ENCODE measurements around the gene CHD5.

The CHD5 gene

DNA sequence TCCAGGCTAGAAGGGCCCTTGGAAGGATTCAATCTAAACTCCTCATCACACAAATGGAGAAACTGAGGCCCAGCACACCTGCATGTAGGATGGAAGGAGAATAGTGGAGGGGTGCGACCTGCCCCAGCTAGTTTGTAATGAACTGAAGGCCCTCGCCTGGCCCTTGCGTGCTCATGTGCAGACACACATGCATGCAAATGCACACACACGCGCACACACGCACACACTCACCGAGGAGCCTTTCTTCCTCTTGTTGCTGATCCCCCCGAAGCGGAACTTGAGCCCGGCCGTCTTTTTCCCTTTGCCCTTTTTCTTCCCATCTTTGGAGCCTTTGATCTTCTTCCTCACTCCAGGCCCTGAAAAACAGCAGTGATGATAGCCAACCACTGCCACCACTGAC lies 27.9 kb downstream of the CHD5 start:
- no peak for ATAC-seq
- DNase-seq: no peak

DNA sequence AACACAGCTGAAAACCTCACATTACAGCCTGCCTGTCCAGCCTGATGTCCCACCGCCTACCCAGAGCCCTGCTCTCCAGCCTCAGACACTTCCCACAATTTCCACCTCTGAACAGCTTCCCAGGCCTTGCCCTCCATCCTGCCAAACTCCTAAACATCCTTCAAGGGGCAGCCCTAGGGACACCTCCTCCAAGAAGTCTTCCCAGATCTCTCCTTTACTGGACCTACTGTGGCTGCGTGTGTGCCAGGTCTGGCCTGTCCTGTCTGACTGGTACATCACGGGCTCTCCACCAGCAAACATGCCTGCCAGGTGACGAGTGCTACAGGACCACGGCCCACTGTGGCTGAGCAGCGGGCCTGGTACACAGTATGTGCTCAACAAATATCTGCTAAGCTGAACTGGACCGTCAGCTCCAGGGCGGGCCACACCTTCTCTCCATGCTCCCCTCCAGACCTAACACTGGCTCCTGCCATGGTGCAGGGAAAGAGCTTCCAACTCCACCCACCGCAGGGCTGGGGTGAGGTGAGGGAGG lies 28.8 kb downstream of the CHD5 start:
- ATAC-seq: no peak
- DNase-seq: no peak

DNA sequence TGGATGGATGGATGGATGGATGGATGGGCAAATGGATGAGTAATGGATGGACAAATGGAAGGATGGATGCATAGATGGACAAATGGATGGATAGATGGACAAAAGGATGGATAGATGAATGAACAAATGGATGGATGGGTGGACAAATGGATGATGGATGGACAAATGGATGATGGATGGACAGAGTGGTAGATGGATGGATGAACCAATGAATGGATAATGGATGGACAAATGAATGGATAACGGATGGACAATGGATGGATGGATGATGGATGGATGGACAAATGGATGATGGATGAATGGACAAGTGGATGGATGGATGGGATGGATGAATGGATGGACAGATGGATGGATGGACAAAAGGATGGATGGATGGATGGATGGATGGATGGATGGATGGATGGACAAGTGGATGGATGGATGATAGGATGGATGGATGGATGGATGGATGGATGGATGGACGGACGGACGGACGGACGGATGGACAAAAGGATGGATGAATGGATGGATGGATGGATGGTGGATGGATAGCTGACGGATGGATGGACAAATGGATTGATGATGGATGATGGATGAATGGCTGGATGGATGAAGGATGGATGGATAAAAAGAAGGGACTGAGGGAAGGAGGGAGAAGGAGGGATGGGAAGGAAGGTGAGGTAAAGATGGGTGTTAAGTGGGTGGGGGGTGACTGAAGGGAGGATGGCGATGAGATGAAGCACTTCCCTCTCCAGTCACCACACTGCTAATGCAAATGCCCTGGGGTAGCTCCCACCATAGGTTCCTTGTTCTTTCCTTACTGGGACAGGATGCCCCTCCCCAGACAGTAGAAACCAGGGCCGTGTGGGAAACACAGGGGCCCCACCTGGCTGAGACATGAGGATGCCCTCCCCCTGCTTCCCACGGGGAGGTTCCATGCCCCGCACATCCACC lies 29.8 kb downstream of the CHD5 start:
- ATAC-seq: no peak
- no peak for DNase-seq

DNA sequence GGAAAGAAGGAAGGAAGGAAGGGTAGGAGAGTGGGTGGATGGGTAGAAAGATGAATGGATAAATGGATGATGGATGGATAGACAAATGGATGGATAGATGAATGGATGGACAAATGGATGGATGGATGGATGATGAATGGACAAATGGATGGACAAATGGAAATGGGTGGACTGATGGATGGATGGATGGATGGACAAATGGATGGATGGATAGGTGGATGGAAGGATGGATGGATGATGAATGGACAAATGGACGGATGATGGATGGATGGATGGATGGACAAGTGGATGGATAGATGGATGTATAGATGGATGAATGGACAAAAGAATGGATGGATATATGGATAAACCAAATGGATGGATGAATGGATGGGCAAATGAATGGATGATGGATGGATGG lies 30.5 kb downstream of the CHD5 start:
- no peak for DNase-seq

DNA sequence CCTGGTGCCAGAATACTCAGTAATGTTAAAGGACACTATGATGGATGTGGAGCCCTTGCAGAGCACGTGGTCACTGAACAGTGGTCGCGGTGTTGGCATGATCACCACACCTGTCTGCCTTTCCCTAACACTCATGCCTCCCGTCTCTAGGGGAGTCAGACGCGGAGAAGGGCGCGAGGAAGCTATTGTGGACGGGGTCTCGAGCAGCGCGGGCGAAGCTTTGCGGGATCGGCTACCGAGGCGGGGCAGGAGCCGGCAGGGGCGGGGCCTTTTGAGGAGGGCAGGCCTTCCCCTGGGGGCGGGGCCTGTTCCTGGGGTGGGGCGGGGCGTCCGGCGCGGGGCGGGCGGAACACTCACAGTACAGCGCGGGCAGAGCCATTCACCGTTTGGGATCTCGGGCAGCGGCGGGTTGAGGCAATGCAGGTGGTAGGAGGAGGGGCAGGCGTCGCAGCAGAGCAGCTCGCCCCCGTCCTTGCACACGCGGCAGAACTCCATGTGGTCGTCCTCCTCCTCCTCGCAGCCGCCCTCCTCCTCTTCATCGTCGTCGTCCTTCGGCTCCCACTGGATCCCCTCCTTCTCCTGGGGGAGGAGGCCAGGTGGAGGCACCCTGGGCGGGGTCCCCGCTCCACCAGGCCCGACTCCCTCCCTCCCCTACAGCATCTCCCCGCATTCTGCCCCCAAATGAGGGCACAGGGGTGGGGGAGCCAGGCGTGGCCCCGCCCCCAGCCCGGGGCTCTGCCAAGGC lies 31.5 kb downstream of the CHD5 start:
- ATAC-seq (peak; percentile 76), DNase-seq (peak; percentile 79)

More for the DNA sequence above, 30.5 kb downstream of the CHD5 start:
- ATAC-seq: no peak

DNA sequence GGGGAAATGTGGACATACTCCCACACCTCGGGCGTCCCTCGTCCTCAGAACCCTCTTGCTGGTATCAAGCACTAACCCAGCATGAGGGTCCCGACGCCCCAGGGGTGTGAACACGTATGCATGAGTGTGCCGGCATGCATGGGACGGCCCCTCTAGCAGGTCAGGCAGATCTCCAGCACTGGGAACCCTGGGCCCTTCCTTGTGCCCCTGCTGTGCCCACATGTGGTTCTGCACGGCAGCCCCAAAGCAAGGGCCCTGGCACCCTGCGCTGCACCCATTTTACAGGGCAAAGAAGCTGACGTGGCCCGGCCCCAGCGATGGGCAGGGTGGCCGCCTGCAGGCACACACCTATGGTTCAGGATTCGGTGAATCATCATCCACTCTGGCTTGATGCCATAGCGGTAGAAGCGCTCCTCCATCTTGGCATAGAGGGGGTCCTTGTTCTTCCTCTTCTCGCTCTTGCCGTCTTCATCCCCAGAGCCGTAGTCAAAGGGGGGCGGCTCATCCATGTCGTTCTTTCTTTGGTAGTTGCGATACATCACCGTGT lies 34.2 kb downstream of the CHD5 start:
- ATAC-seq: no peak
- no peak for DNase-seq

DNA sequence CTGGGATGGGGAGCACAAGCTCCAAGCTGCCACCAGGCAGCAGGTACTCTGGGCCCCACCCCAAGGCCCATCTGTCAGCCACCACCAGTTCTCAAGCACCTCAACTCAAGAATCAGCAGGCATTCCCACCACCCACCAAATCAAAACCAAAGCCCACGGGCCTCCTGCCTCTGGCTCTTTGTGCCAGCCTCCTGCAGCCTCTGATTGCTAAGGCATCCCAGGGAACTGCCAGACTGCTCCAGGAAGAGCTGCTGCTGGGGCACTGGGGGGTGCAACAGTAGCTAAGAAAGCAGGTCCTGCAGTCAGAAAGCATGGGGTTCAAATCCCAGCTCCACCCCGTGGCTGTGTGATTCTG lies 34.7 kb downstream of the CHD5 start:
- ATAC-seq: no peak
- no peak for DNase-seq

DNA sequence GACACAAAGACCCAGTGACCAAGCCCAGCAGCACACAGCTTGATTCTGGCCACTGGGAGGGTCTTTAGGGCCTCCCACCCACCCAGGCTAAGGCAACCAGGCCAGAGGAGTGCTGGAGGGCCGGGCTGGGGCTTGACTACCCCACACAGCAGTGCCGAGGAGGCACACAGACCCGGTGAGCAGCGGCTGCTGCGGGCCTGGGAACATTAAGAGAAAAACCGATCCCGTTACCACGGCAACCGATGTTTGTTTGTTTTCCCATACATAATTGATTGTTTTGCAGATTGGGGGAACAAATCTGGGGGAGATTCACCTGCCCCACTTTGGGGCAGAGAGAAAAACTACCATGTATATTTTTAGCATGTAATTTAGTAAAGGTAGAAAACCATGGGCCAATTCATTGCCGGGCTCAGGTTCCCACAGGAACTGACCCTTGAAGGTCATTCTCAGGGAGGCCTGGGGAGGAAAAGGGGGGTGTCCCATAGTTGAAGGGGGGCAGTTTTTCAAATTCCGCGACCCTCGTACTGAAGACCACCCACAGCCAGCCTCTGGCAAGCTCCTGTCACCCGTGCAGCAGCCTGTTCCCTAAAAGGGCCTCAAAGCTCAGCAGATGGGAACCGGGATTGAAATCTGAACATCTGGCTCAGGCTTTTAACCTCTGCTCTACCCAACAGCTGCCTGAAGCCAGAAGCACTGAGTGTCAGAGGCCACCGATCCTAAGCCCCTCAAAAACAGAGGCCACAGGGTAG lies 35.3 kb downstream of the CHD5 start:
- ATAC-seq (no peak), DNase-seq (no peak)

DNA sequence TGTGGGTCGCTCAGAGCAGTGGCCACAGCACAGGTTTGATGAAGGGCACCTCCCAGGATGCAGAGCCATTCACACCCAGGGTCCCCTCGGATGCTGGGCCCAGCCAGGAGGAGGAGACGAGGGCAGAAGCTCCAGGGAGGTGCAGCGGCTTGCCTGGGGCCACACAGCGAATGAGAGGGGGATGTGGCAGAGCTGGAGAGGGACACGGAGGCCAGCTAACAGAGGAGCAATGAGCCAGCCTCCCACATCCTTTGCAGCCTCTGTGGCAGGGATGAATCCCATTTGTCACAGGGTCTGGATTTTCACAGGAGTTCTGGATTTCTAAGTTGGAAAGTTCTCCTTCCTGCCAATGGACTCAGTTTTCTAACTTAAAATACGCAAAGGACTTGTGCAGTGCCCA lies 35.9 kb downstream of the CHD5 start:
- DNase-seq (no peak), ATAC-seq (no peak)

DNA sequence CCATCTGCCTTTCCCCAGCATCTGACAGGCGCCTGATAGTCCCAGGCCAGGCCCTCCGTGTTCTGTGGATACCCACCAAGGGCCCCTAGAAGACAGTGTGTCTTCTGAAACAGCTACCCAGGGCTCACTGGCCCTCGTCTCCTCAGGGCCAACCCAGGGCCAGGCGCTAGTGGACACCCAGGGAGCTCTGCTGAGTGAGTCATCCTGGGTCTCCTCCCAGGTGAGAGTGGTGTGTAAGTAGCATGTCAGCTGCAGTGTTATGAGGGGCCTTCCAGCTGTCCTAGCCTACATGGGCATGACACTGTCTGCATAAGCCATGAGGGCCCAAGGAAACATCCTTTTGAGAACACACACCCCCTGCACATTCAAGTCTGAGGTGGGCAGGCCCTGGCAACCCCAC lies 36.7 kb downstream of the CHD5 start:
- DNase-seq (no peak), ATAC-seq (no peak)

DNA sequence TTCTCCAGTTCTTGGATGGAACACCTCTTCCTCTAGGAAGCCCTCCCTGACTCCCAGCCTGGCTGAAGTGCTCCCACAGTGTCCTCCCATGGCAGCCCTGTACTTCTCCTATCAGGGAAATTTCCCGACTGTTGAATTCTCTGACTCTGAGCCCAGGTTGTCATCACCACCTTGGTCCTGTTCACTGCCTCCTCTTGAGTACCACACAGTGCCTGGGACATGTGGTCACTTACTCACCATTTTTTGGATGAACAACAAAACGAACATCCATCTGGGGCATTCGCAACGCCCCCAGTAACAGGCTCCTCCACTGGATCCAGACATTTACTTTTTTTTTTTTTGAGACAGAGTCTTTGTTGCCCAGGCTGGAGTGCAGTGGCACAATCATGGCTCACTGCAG lies 37.4 kb downstream of the CHD5 start:
- DNase-seq (no peak), ATAC-seq (no peak)

DNA sequence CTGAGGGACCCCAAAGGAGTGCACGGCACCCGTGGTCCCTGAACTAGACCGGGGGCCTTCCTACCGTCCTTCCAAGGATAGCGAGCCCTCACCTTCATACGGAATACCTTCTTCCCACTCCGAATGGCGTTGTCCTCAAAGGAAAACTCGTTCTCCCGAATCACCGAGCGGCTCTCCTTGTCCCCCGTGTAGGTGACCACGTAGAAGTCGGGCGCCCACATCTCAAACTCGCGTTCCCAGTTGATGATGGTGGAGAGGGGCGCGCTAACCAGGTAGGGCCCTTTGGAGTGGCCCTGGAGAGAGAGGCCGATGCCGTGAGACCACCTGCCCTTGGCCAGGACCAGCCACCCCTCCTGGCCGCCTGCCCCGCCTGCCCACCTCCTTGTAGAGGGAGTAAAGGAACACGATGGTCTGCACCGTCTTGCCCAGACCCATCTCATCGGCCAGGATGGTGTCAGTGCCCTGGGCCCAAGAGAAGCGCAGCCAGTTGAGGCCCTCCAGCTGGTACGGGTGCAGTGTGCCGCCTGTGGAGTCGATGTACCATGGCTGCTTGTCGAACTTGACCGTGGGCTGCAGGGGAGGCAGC lies 38.0 kb downstream of the CHD5 start:
- ATAC-seq: no peak
- DNase-seq: no peak

DNA sequence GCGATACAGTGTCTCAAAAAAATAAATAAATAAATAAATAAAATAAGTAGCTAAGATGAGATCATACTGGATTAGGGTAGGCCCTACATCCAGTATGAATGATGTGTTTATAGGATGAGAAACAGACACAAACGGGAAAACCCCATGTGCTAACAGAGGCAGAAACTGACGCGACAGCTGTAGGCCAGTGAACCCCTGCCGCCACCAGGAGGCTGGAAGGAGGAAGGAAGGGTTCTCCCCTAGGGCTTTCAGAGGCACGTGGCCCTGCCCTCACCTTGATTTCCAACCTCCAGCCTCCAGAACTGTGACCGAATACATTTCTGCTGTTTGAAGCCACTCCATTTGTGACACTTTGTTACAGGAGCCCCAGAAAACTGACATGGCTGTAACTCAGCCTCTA lies 38.5 kb downstream of the CHD5 start:
- peak; percentile 69 for ATAC-seq

DNA sequence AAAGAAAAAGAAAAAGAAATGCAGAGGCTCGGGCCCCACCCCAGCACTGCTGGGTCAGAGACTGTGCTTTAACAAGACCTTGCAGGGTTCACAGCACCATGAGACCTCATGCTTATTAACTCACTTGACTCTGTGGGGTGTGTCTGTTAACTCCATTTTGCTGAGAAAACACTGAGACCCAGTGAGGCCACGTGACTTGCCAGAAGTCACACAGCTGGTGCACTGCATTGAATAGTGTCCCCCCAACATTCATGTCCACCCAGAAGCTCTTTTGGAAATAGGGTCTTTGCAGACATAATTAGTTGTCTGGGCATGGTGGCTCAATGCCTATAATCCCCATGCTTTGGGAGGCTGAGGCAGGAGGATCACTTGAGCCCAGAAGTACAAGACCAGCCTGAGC lies 39.7 kb downstream of the CHD5 start:
- DNase-seq (no peak), ATAC-seq (no peak)

More for the DNA sequence above, 38.5 kb downstream of the CHD5 start:
- peak; percentile 40 for DNase-seq

DNA sequence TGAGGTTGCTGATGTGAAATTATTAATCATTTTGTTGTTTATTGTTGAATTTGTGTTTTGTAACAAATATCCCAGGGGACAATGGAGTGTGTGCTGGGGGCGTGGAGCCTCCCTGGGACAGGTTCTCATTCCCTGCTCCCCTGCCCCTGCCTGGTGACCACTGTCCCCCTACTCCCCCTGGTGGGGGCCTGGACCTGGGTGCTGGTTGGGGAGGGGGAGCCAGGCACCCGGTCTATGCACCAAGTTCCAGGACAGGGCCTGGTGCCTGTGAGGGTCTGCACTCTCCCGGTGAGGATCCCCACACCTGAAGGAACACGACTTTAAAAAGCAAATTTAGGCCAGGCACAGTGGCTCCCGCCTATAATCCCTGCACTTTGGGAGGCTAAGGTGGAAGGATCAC lies 42.4 kb downstream of the CHD5 start:
- DNase-seq (no peak), ATAC-seq (no peak)

DNA sequence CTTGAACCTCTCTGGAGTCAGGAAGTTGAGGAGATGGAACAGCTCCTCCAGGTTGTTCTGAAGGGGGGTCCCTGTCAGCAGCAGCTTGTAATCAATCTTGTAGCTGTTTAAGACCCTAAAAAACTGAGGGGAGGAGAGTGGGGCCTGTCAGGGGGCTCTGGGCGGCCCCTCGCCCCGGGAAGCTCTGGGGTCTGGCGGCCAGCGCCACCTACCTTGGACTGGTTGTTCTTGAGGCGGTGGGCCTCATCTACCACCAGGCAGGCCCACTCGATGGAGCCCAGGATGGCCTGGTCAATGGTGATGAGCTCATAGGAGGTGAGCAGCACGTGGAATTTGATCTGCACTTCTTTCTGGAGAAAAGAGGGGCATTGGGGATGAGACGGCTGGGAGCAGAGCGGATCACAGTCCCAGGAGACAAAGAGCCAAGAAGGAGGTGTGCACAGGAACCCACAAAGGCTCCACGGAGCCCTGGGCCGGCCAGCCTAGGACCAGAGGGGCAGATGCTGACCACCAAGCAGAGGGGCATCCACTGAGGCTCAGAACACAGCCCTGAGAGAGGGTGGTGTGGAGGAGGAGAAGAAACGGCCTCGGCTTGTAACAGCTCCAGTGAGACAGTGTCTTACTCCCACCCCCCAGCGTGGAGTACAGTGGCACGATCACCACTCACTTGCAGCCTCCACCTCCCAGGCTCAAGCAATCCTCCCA lies 43.5 kb downstream of the CHD5 start:
- DNase-seq (no peak), ATAC-seq (no peak)

DNA sequence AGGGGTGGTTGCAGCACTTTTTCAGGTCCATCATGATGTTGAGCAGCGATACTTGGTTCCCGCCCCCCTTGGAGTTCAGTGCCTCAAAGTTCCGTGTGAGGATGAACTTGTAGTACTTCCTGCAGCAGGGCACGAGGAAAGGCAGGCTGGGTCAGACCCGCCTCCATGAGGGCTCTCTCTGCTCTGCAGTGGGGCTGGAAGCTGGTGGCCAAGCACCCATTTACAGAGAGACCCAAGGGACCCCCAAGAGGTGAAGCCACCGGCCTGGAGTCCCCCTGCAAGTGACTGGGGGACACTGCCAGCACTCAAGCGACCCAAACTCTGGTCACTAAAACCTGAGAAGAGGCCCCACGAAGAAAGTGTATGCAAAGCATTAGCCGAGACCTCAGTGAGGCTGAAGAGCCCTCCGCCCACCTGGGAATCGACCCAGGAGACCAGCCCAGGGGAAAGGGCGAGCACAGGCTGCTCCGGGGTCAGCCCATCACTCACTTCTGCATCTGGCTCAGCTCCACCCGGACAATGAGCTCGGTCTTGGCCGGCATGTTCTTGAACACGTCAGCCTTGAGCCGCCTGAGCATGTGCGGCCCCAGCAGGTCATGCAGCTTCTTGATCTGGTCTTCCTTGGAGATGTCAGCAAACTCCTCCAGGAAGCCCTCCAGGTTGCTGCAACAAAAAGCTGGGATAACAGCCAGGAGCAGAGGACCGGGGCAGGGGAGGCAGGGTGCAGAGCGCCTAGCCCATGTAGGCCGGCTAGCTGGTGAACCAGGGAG lies 45.2 kb downstream of the CHD5 start:
- DNase-seq: no peak

DNA sequence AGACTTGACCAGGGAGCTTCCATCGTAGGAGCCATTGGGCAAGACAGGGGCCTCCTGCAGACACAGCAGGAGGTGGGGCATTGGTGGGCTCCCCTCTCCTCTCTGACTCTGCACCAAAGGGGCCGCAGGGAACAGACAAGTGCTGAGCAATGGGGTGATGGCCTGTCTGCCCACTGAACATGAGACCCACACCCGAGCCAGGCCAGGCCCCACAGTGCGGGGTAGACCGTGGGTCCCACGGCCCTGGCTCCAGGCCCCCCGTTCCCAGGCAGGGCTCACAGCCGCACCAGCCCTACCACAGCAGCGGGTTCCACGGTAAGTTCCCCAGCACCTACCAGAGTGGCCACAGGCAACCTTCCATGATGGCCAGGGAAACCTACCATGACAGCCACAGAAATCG lies 45.9 kb downstream of the CHD5 start:
- no peak for DNase-seq
- no peak for ATAC-seq

More for the DNA sequence above, 45.2 kb downstream of the CHD5 start:
- no peak for ATAC-seq

DNA sequence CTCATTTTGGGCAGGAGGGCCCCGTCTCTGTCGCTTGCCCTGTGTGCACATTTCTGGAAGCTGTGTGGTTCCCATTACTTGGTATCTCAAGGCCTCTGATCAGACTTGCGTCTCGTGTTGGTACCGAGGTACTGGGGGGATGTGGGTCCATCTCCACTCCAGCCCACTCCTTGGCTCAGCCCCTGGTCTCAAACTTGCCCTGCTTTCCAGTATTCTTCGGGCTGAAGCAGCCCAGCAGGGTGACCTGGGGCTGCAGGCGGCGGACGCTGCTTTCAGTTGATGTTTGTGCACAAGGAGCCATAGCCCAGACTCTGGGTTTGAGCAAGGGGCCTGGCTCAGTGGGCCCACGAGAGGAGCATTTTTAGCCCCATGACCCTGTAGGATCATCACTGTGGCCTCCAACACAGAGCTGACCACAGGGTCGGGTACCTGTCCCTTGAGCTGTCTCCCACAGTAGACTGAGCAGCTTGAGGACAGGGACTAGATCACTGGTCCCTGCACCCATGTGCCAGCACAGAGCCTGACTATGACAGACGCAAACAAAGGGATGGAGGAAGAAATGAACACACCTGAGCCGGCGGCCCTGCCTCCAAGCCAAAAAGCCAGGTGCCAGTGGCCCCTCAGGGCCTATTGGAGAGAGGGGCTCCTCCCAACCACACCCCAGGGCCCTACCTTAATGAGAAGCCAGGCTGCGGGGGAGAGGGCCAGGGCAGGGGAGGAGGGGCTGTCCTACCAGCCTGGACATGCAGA lies 46.8 kb downstream of the CHD5 start:
- DNase-seq (no peak), ATAC-seq (no peak)

DNA sequence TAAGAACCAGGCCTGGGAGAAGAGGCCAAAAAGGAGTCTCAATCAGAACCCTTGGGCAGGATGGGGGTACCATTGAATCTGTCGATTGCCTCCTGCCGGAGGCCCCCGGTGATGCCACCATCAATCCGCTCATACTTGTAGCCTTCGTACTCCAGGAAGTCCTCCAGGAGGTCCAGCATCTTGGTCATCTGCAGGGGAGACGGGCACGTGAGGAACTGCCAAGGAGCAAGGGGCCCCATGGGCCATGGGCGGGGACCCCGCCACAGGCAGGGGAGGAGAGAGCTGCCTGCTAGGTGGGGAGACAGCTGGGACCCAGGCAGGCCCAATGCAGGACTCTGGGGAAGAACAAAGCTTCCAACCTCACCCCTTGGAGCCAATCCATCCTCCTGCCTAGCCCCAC lies 48.6 kb downstream of the CHD5 start:
- no peak for DNase-seq
- no peak for ATAC-seq

Data from stimulated activated naive CD8-positive, alpha-beta T cell treated with anti-CD3 and anti-CD28 coated beads, Interleukin-15, Interleukin-2, amounts not matched to agents 100 U/mL and 50 U/mL, for 24 hours (primary cell).